NCI-H146 treated with DMSO at 0.1 percent for 48 hours (cell line): ENCODE measurements around the gene OR10A3.

Experiments
- DNase-seq: peaks from one replicate; lab custom pipeline; 2025; ENCODE audit not compliant: unreplicated experiment; lab: John Stamatoyannopoulos, UW

Gene OR10A3

GRCh38 chr11:7892840-7893254 is 48.7 kb downstream of the OR10A3 start:
- DNase-seq = peak; percentile 32

- no peak for DNase-seq
Observed at GRCh38 chr11:7892059-7892699, 49.3 kb downstream of the OR10A3 start.

GRCh38 chr11:7890417-7891172 is 50.9 kb downstream of the OR10A3 start:
- no peak for DNase-seq

- DNase-seq = no peak
Observed at GRCh38 chr11:7889985-7890384, 51.5 kb downstream of the OR10A3 start.
